Inflammatory macrophage treated with lipopolysaccharide for 4 hours (primary cell): ENCODE results near the gene CELF6.

Source experiments
- DNase-seq: peaks from one replicate; pipeline ENCODE4 v3.0.0-alpha.2; 2020

The CELF6 gene

DNA sequence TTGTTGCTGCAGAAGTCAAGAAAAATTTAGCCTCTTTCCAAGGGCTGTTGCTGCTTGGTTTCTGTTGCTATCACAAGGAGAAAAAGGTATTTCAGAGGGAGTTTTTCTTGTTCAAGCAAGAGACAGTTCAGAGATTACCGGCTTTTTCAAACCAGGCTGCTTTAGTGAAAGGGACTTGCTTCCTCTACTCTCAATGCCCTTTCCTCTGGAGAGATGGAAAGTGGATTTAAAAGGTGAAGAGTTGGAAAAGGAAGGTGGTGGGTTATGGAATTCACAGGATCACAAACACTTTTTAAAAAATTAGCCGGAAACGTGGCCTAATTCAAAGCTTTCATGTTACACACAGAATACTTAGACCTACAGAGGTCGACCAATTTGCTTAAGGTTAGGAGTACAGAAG lies 48.7 kb downstream of the CELF6 start:
- no peak for DNase-seq

- no peak for DNase-seq
Measured at GRCh38 chr15:72269739-72270138, 50.2 kb downstream of the CELF6 start.

DNA sequence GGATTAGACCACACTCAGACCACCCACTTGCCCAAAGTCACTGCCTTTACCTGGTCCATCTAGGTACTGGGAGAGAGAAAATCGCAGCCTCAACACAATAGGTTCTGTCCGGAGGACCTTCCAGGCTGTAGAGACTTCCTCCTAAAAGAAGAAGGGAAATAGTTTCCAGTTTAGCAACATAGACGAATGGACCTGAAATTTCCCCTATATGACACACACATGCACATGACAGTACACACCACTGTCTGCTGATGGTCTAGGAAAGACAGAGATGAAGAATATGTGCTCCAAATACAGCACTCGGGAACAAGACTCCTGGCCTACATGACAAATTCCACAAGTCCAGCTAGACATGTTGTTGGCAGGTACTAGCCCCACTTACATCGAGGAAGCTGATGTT lies 54.9 kb downstream of the CELF6 start:
- DNase-seq: peak; percentile 80

GRCh38 chr15:72252663-72253299 lies 67.2 kb downstream of the CELF6 start:
- DNase-seq: no peak

GRCh38 chr15:72249142-72249810 lies 70.7 kb downstream of the CELF6 start:
- peak; percentile 32 for DNase-seq

DNA sequence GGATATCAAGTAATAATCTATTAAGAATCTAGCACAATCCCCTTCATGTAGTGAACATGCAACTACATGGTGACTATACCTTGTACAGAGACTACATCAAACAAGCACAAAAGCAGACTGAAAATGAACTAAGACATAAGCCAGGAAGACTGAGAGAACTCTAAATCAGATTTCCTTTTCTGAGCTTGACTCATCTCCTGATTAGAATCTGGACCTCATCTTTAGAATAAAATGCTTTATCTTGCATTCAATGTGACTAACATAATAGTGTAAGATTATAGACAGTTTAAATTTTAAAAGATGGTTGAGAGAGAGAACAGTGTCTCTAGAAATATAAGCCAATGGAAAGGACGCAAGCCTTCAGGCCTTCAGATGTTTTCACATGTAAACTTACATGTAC lies 71.4 kb downstream of the CELF6 start:
- no peak for DNase-seq

DNA sequence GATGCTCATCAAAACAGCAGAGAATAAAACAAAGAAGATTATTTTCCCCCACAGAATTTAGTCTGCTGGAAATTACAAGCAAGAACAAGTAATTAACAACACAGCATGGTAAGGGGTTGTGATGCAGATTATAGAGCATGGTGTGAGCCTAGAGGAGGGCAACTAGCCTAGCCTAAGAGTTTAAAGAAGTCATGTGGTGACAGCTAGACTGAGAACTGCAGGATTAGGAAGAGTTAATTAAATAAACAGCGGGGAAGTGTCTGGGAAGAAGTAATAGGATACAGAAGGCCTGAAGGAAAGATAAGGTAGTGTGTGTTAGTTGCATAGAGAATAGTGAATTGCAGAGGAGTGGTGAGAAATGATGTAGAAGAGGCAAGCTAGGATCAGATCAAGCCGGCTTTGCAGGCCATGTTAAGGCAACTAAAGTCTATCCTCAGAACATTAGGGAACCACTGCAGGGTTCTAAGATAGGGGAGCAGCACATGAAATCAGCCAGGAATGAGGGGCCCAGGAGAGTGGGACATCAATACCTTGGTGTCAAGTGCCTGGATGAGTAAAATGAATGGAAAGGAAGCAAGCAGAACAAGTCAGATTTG lies 77.1 kb downstream of the CELF6 start:
- no peak for DNase-seq

DNA sequence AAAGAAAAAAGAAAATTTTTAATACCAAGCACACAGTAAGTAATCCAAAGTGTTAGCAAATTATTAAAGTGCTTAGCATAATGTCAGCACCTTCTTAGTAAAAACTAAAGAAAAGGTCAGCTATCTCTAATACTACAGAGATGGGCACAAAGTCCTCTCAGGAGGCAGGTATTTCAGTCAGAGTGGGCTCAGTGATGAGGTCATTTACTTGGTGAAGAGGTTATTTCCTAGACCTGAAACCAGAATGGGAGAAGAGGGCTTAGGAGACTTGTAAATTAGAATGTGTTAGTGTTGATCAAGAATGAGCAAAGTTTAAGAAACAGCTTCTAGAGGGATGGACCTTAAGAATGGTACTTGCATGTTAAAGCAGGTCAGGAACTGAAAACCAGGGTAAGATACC lies 80.3 kb downstream of the CELF6 start:
- no peak for DNase-seq

GRCh38 chr15:72238586-72238985 lies 81.4 kb downstream of the CELF6 start:
- DNase-seq: no peak

GRCh38 chr15:72237853-72238224 lies 82.1 kb downstream of the CELF6 start:
- no peak for DNase-seq

- DNase-seq: peak; percentile 96
Measured at GRCh38 chr15:72237029-72237852, 82.7 kb downstream of the CELF6 start.

- no peak for DNase-seq
Measured at GRCh38 chr15:72236381-72237003, 83.5 kb downstream of the CELF6 start.

GRCh38 chr15:72235298-72235697 lies 84.7 kb downstream of the CELF6 start:
- no peak for DNase-seq
